ENCODE results near the gene APP.

Gene APP

GRCh38 chr21:26107429-26107828 is 63.1 kb downstream of the APP start:
- no peaks in the 10 kb centered on the region for H3K27me3 Mint-ChIP-seq
- H3K4me1 Mint-ChIP-seq, result no peaks in the 10 kb centered on the region
- H3K4me3 Mint-ChIP-seq, result no peak overlapping the region
- no peak overlapping the region for H3K27ac Mint-ChIP-seq
- peaks cover 46% of the 10 kb centered on the region for H3K36me3 Mint-ChIP-seq
- no peak for ATAC-seq
- no peaks in the 10 kb centered on the region for H3K9me3 Mint-ChIP-seq

DNA sequence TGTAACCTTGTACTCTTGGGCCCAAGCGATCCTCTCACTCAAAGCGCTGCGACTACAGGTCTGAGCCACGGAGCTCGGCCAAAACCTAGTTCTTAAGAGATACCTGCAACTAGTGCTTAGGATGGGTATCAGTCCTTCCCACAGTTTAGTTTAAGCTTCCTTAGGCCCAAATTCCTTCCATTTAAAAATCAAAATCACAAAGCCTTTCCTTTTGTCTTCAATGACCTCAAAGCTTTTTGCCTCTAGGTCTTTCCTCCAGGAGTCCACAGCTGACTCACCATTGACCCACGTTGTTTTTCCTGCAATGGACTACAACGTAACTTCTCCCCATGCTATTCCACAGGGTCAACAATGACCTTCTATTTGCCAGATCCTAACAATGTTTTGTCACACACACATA is 64.0 kb downstream of the APP start:
- H3K4me3 Mint-ChIP-seq, result no peak overlapping the region
- ATAC-seq, result no peak
- H3K27ac Mint-ChIP-seq, result no peak overlapping the region
- H3K27me3 Mint-ChIP-seq, result no peaks in the 10 kb centered on the region
- H3K36me3 Mint-ChIP-seq, result peaks cover 46% of the 10 kb centered on the region
- H3K9me3 Mint-ChIP-seq, result no peaks in the 10 kb centered on the region
- no peaks in the 10 kb centered on the region for H3K4me1 Mint-ChIP-seq

GRCh38 chr21:26105819-26106218 is 64.8 kb downstream of the APP start:
- no peak overlapping the region for H3K27ac Mint-ChIP-seq
- H3K27me3 Mint-ChIP-seq, result no peaks in the 10 kb centered on the region
- peaks cover 39% of the 10 kb centered on the region for H3K36me3 Mint-ChIP-seq

DNA sequence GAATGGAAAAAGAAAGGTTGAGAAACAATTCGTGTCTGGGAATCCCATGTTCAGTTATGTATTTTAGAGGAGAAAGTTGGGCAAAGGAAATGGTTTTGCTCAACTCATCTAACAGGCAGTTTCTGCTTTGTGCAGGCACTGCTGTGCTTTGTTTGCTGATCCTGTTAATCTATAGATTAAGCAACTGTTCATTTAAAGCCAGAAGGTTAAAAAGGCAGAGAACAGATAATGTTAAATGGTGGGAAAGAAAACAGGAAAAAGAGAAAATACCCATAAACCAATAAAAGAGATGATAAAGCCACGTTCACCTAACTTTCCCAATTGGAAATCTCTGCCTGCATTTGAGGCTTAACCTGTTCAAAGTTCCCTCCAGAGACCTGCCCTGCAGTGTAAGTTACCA is 70.0 kb downstream of the APP start:
- Mint-ChIP-seq H3K27me3 (no peaks in the 10 kb centered on the region), H3K36me3 (peaks cover 11% of the 10 kb centered on the region), H3K27ac (no peak overlapping the region), H3K4me3 (no peak overlapping the region), H3K9me3 (no peaks in the 10 kb centered on the region), H3K4me1 (no peaks in the 10 kb centered on the region)
- no peak for ATAC-seq

More at GRCh38 chr21:26105819-26106218, 64.8 kb downstream of the APP start:
- no peak for ATAC-seq
- H3K4me3 Mint-ChIP-seq, result no peak overlapping the region
- H3K9me3 Mint-ChIP-seq, result no peaks in the 10 kb centered on the region
- H3K4me1 Mint-ChIP-seq, result no peaks in the 10 kb centered on the region

- no peak for ATAC-seq
- Mint-ChIP-seq H3K27me3 (no peaks in the 10 kb centered on the region), H3K9me3 (no peaks in the 10 kb centered on the region), H3K4me1 (no peaks in the 10 kb centered on the region), H3K27ac (no peak overlapping the region), H3K36me3 (peaks cover 9% of the 10 kb centered on the region), H3K4me3 (no peak overlapping the region)
These were observed 70.9 kb downstream of the APP start for GRCh38 chr21:26099610-26100219.

DNA sequence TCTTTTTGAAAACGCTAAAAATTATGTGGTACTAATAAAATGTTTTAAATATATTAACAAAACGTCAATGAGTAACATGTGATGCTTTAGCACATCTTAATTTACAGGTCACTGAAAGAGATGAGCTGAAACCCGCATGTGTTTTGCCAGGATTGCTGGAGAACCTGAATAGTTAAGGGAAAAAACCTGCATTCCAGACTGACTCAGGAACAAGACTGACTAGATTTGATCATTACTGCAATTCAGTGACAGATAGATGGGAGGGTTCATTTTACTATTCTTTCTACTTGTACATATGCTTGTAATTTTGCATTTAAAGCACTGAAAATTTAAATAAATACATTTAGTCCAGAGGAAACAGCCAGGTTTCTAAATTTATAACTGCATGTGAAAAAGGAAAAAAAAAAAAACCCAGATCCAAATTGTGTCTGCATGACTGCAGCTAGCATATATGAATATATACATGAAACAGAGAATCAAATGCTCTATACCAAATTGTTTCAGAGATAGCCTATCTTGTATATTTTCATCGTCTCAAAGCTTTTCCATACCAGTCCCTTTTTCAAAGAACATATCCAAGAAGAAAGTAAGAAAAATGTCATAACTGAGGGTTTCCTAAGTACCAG is 71.7 kb downstream of the APP start:
- Mint-ChIP-seq H3K9me3 (no peaks in the 10 kb centered on the region), H3K27ac (no peak overlapping the region), H3K27me3 (no peaks in the 10 kb centered on the region), H3K36me3 (peaks cover 1% of the 10 kb centered on the region), H3K4me1 (no peaks in the 10 kb centered on the region), H3K4me3 (no peak overlapping the region)
- no peak for ATAC-seq

- Mint-ChIP-seq H3K4me3 (no peak overlapping the region), H3K9me3 (no peaks in the 10 kb centered on the region), H3K27me3 (no peaks in the 10 kb centered on the region), H3K36me3 (no peaks in the 10 kb centered on the region), H3K27ac (no peak overlapping the region), H3K4me1 (no peaks in the 10 kb centered on the region)
- ATAC-seq, result no peak
These were observed 73.1 kb downstream of the APP start for GRCh38 chr21:26097475-26097874.

DNA sequence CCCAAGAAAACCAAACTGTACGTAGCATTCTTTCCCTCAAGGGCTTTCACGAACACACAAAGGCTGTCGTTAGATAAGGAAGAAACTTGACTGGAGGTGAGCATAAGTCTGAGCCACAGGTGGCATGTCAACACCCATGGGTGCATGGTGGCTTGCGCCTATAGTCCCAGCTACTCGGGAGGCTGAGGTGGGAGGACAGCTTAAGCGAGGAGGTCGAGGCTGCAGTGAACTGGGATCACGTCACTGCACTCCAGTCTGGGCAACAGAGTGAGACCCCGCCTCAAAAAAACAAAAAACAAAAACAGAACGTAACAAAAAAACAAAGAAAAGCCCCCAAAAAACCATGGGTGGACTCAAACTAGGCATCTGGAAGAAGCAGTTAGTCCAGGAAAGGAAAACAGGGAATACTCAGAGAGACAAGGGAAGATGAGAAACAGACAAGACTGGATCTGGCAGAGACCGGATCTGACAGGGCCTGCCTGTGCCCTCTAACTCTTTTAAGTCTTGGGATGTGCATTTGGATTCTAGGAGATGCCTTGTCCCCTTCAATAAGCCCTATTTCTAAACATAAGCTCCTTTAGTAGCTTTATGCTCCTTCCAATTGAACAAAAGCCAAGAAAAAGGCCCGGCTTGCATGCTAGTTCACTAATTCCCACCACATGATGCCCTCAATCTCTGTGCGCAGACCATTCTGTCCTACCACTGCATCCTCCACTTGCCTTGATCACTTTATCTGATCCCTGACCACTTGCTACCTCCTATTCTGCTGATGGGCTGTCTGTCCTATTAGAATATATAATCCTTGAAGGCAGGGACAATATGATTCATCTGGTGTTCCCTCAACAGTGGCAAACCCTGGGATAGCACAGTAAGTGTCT is 73.8 kb downstream of the APP start:
- Mint-ChIP-seq H3K27ac (no peak overlapping the region), H3K9me3 (no peaks in the 10 kb centered on the region), H3K4me3 (no peak overlapping the region), H3K4me1 (no peaks in the 10 kb centered on the region), H3K27me3 (no peaks in the 10 kb centered on the region), H3K36me3 (no peaks in the 10 kb centered on the region)
- ATAC-seq, result no peak

GRCh38 chr21:26095131-26095530 is 75.4 kb downstream of the APP start:
- Mint-ChIP-seq H3K27me3 (no peaks in the 10 kb centered on the region), H3K27ac (no peak overlapping the region), H3K9me3 (no peaks in the 10 kb centered on the region), H3K36me3 (peaks cover 6% of the 10 kb centered on the region), H3K4me3 (no peak overlapping the region), H3K4me1 (peaks cover 7% of the 10 kb centered on the region)
- no peak for ATAC-seq

GRCh38 chr21:26093122-26093521 is 77.4 kb downstream of the APP start:
- Mint-ChIP-seq H3K9me3 (no peaks in the 10 kb centered on the region), H3K27me3 (no peaks in the 10 kb centered on the region), H3K4me1 (peaks cover 7% of the 10 kb centered on the region), H3K27ac (no peak overlapping the region), H3K4me3 (no peak overlapping the region), H3K36me3 (peaks cover 6% of the 10 kb centered on the region)
- ATAC-seq, result no peak

DNA sequence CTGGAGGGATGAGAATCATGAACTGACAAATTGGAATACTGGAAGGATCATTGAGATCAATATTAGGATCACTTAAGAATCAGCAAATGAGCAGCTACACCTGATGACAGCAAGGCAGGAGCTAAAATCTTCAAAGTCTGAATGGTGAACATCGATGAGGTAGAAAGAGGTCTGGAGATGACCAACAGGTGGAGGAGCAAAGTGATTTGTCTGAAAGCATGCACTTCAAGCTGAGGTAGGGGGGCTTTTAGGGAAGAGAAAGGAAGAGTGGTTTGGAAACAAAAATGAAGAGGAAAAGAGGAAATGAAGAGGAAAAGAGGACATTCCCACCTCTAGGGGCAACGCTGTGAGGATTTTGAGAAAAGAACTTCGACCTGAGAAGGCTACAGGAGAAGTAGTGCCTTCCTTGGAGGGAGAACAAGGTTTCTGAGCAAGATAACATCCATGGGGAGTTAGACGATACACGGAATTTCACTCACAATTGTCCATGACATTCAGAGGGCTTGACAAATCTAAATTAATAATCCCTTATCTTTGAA is 79.0 kb downstream of the APP start:
- no peak overlapping the region for H3K4me3 Mint-ChIP-seq

GRCh38 chr21:26089730-26090129 is 80.8 kb downstream of the APP start:
- no peaks in the 10 kb centered on the region for H3K9me3 Mint-ChIP-seq
- peaks cover 7% of the 10 kb centered on the region for H3K4me1 Mint-ChIP-seq
- H3K4me3 Mint-ChIP-seq, result no peak overlapping the region
- no peak for ATAC-seq
- no peaks in the 10 kb centered on the region for H3K27me3 Mint-ChIP-seq
- peaks cover 6% of the 10 kb centered on the region for H3K36me3 Mint-ChIP-seq
- no peak overlapping the region for H3K27ac Mint-ChIP-seq

More for the DNA sequence above, 79.0 kb downstream of the APP start:
- Mint-ChIP-seq H3K36me3 (peaks cover 6% of the 10 kb centered on the region), H3K4me1 (peaks cover 7% of the 10 kb centered on the region), H3K27me3 (no peaks in the 10 kb centered on the region), H3K9me3 (no peaks in the 10 kb centered on the region), H3K27ac (no peak overlapping the region)
- ATAC-seq, result no peak

- Mint-ChIP-seq H3K9me3 (no peaks in the 10 kb centered on the region), H3K36me3 (peaks cover 6% of the 10 kb centered on the region), H3K4me3 (no peak overlapping the region), H3K27me3 (no peaks in the 10 kb centered on the region), H3K27ac (no peak overlapping the region), H3K4me1 (peaks cover 17% of the 10 kb centered on the region)
- no peak for ATAC-seq
These were observed 83.2 kb downstream of the APP start for GRCh38 chr21:26087223-26087918.

DNA sequence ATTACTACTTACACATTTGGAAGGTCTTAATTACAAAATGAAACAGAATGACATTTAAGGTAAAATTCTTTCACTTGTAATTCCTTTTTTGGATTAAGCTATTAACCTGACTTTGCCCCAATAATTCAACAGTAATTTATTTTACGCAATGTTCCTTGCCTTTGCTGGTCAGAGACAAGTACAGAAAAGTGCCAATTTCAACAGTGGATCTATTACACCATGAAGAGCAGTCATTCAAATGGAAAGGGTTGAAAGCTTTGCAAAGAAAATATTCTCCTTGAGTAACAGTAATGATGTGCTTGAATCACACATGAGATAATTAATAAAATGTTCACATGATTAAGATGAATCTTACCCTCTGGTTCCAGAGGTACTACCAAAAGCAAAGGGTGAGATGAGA is 84.7 kb downstream of the APP start:
- Mint-ChIP-seq H3K27me3 (no peaks in the 10 kb centered on the region), H3K36me3 (peaks cover 7% of the 10 kb centered on the region), H3K4me1 (peaks cover 11% of the 10 kb centered on the region), H3K27ac (no peak overlapping the region), H3K9me3 (no peaks in the 10 kb centered on the region), H3K4me3 (no peak overlapping the region)
- no peak for ATAC-seq

DNA sequence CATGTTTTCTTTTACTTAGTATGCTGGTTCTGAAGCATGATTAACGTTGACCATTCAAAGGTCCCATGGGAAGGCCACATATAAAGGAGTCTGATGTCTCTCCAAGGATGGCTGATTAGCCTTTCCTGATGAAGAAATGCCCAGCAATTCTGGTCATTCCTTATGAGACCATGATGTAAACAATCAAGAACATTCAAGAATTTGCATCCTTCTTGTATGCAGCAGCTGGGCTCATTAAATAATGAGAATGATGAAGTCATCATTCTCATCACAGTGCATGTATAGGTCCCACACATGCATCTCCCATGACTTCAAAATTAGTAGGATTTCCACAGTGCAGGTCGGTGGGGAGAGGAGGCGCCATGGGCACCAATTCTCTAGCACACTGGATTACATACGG is 85.4 kb downstream of the APP start:
- peaks cover 11% of the 10 kb centered on the region for H3K4me1 Mint-ChIP-seq
- H3K4me3 Mint-ChIP-seq, result no peak overlapping the region
- H3K9me3 Mint-ChIP-seq, result no peaks in the 10 kb centered on the region
- no peaks in the 10 kb centered on the region for H3K27me3 Mint-ChIP-seq
- H3K27ac Mint-ChIP-seq, result no peak overlapping the region
- no peak for ATAC-seq
- peaks cover 7% of the 10 kb centered on the region for H3K36me3 Mint-ChIP-seq
